AG04449 (cell line): Measurements from ENCODE around the gene VIPR2.

Source experiments
- CTCF ChIA-PET: fragments of 350-600 bp; formaldehyde crosslinking; extraction: SDS; loops from one replicate; lab custom pipeline; 2021; ENCODE audit warnings: antibody characterized with exemption; lab: Yijun Ruan, JAX
- POLR2A ChIA-PET: fragments of 400-600, 350-600 bp; formaldehyde crosslinking; extraction: SDS; loops from one replicate; lab custom pipeline; 2020; ENCODE audit warnings: antibody characterized with exemption, inconsistent platforms; lab: Yijun Ruan, JAX
- DNase-seq: peaks from one replicate; pipeline ENCODE4 v3.0.0-alpha.2; 2010; ENCODE audit warnings: low read depth, low spot score
- H3K4me3 ChIP-seq: 2 replicates; pipeline ENCODE4 v1.5.1; 2011; ENCODE audit warnings: low read depth, mild to moderate bottlenecking, control low read depth, low read length
- TF ChIP-seq, protein P1 (sequence below): IDR thresholded peaks from one replicate; pipeline ENCODE4 v1.5.1; 2011; ENCODE audit warnings: mild to moderate bottlenecking, moderate library complexity, low read length, control low read depth, inconsistent platforms; ENCODE audit not compliant: insufficient read depth; ENCODE audit errors: missing control alignments

The VIPR2 gene

GRCh38 chr7:159013181-159013690, 131.4 kb downstream of the VIPR2 start:
- no peak overlapping the region for H3K4me3 ChIP-seq
- TF ChIP-seq, protein P1, sequence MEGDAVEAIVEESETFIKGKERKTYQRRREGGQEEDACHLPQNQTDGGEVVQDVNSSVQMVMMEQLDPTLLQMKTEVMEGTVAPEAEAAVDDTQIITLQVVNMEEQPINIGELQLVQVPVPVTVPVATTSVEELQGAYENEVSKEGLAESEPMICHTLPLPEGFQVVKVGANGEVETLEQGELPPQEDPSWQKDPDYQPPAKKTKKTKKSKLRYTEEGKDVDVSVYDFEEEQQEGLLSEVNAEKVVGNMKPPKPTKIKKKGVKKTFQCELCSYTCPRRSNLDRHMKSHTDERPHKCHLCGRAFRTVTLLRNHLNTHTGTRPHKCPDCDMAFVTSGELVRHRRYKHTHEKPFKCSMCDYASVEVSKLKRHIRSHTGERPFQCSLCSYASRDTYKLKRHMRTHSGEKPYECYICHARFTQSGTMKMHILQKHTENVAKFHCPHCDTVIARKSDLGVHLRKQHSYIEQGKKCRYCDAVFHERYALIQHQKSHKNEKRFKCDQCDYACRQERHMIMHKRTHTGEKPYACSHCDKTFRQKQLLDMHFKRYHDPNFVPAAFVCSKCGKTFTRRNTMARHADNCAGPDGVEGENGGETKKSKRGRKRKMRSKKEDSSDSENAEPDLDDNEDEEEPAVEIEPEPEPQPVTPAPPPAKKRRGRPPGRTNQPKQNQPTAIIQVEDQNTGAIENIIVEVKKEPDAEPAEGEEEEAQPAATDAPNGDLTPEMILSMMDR = no peak
- no peak for DNase-seq
- ChIA-PET CTCF (no interaction called here), POLR2A (no interaction called here)

- no peak overlapping the region for H3K4me3 ChIP-seq
- POLR2A ChIA-PET = no interaction called here
- DNase-seq = no peak
- CTCF ChIA-PET = no interaction called here
- TF ChIP-seq, protein P1 = no peak
Measured at GRCh38 chr7:159012353-159013069, 132.2 kb downstream of the VIPR2 start.

DNA sequence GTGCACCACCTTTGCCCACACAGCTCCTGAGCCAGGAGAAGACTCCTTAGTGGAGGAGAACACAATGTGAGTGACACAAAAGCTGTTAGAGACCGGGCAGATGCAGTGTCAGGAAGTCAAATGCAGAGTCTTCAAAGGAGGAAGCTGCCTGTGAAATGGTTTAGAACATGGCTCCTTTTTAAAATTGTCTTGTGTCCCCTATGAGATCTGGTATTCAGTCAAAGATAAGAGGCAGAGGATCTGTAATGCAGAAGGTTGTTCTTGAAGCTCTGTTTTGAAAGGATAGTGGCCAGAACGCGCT, 133.0 kb downstream of the VIPR2 start:
- no peak overlapping the region for H3K4me3 ChIP-seq
- CTCF ChIA-PET = no interaction called here
- TF ChIP-seq, protein P1 = no peak
- no peak for DNase-seq
- POLR2A ChIA-PET = no interaction called here

DNA sequence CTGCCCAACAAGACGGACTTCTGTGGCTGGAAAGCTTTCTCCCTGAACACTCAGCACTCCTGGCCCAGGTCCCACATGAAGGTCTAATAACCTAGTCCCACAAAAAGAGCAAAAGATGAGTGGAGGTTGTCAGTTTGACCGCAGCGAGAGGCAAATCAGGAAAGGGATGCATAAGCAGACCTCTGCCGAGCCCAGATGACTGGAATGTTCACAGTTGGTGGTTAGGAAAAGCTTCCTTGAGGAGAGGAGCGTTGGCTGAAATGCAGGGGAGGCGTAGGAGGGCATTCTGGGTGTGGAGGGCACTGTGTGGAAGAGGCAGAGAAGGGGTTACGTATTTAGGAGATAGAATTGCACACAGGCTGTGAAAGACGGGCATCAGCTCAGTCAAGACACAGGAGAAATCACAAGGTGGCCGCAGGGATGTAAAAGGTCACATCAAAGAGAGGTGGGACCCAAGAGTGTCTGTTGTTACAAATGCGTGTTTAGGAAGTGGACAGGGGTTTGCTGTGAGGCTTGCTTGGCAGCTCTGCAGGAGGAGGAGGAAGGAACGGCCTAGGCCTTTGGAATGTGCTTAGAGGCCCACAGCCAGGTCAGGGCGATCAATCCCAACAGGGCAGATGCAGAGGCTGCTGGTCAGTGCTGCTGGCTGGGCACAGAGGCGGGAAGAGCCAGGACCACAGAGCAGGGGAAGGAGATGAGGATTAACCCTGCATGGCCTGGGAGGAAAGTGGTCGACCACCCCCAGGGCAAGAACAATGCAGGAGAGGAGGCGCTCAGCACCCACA, 133.5 kb downstream of the VIPR2 start:
- ChIA-PET CTCF (no interaction called here), POLR2A (no interaction called here)
- DNase-seq = no peak
- TF ChIP-seq, protein P1 = no peak
- no peak overlapping the region for H3K4me3 ChIP-seq

GRCh38 chr7:159010411-159010810, 134.3 kb downstream of the VIPR2 start:
- TF ChIP-seq, protein P1 = no peak
- ChIA-PET CTCF (no interaction called here), POLR2A (no interaction called here)
- H3K4me3 ChIP-seq = no peak overlapping the region
- DNase-seq = no peak

DNA sequence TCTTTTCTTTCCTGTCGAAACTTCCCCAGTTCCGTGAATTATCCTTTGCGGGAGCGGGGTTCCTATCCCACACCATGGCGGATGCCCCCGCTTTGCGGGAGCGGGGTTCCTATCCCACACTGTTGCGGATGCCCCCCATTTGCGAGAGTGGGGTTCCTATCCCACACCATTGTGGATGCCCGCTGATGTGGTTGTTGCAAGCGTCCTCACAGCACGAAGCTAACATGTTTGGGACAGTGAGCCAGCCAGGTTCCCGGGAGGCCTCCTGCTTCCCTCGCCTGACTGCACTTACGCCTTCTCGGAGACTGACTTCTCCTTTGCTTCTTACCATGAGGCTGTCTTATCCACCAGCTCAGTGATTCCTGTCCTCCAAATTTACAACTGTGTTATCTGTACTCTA, 134.7 kb downstream of the VIPR2 start:
- no peak for DNase-seq
- ChIA-PET POLR2A (no interaction called here), CTCF (no interaction called here)
- TF ChIP-seq, protein P1 = no peak
- H3K4me3 ChIP-seq = no peak overlapping the region
